Measurements from ENCODE around the gene C19orf67. TPM values are rescaled to one million over a fixed set of nuclear protein-coding genes. Genes with fewer than 3 reads are reported as not detected.

Gene C19orf67
- not detected in 5 replicates for total RNA-seq (2022; extraction: Qiagen RNA extraction; ENCODE audit: low read depth)

DNA sequence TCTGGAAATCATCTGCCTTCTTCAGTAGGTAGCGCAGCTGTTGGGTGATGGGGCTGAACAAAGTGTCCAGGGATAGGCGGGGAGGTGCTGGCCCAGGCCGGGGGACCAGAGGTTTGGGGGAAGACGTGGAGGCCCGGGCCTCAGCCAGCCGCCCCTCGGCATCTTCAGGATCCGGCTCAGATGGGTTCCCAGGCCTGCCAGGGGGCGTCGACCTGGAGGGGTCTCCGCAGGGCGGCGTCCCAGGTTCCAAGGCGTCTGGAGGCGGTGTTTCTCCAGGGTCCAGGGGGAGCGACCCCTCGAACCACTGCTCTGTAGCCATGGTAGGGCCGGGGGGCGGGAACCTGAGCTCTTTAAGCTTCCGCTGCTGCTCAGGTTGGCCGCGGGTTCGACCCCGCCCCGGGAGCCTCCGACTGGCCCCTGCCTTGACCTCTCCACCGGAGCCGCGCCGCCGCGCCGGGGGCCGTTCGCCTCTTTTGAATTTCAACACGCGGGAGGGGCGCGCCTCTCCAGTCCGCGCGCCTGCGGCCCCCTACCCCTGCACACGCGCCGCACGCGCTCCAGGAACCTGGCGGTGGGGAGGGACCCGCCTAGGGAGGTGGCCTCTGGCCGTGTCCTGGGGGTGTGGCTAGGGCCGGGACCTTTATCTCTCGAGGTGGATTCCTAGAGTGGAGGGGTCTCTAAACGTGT lies at the start of gene C19orf67:
C19orf67 (minus strand) TSS at position 475 of the 687 bp plus-strand sequence; CDS start at position 319, 156 bp downstream.

GRCh38 chr19:14117668-14118164 lies 32.1 kb upstream of the C19orf67 start, which contains the start of gene PRKACA:
PRKACA (minus strand) TSS chr19:14117762; CDS start chr19:14117547, 215 bp downstream.

DNA sequence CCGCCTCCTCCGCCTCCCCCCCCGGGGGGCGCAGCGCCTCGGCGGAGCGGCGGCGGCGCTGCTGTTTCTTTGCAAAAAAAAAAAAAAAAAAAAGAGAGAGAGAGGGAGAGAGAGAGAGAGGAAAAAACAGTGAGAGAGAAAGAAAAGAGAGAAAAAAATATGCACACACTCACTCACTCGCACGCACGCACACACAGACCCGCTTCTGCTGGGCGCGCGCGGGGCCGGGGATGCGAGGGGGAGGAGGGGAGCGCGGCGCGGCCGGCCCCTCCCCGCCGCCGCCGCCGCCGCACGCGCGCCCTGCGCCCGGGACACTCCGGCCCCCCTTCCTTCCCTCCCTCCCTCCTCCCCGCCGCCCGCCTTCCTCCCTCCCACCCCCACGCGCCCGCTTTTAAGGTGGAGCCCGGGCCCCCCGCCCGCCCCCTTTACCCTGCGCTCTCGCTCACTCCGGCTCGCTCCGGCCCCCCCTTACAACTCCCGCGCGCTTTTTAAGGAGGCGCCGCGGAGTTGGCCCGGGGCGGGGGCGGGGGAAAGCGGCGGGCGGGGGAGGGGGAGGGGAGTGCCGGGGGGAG lies 5.0 kb upstream of the C19orf67 start, which contains the start of gene SAMD1:
SAMD1 (minus strand) TSS at position 243 of the 572 bp plus-strand sequence.

DNA sequence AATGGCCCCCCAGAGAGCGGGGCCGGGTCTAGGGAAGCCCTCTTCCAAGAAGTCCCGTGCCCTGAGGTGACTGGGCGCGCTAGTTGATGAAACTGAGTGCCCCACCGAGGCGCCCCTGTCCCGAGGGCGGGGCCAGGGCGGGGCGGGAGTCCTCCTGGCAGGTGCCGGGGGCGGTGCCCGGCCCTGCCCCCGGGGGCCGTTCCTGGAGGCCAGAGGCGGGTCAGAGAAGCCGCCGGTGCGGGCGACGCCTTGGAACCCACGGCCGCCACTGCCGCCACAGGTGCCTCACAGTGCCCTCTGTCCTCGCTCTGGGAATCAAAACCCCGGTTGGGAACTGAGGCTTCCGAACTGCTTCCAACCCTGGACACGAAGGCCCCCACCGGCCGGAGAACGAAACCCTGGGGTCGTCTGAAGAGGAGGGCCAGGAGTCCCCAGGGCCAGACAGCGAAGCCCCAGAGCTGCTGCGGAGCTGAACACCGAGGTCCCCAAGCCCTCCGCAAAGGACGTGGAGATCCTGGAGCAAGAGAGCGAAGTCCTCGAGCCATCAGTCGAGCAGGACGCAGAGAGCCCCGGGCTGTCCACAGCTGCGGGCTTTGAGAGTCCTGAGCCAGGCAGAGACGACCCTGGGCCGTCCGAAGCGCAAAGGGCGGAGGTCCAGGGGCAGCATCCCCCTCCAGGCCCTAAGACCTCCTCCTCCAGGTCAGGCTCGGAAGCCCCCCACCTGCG lies 12.9 kb downstream of the C19orf67 start, which contains the start of gene MISP3:
MISP3 (plus strand) TSS at position 252 of the 726 bp plus-strand sequence. CDS start 524 bp downstream, outside the sequence.

DNA sequence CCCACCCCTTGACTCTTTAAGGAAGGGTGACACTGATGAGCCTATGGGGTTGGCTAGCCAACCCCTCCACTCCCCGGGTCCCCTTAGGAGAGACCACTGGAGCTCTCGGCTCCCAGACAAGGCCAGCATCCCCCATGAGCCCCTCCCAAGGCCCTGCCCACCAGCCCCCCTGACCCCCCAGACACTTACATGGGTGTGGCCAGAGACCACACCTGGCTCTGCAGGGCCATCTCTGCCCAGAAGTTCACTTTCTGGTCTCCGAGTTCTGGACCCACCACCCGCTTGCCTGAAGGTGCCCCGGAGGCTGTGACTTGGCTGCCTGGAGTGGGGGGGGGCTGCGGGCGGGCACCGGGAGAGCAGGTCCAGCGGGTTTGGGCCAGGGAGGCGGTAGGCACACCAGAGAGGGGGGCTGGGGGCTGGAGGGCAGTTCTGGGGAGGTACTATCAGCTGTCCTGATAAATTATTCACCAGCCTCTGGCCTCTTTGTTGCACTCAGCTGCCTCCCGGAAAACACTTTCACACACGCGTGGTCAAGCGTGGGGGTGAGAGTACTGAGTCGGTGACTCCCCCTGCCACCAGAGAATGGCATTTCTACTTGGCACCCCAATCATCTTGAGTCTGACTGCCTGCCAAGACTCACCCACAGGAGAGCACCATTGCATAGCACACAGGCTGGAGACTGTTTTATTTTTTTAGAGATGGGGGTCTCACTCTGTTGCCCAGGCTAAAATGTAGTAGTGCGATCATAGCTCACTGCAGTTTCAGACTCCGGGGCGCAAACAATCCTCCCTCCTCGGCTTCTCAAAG lies 23.6 kb downstream of the C19orf67 start, which contains the start of gene PALM3:
PALM3 (minus strand) TSS at position 326 of the 807 bp plus-strand sequence; CDS start at position 230, 96 bp downstream.

GRCh38 chr19:14031719-14032480 lies 53.7 kb downstream of the C19orf67 start, which contains the start of gene IL27RA:
IL27RA (plus strand) TSS chr19:14031762; CDS start chr19:14031873, 111 bp downstream.

Other genes with a start within 250 kb of the C19orf67 start
- gene NANOS3, start 208.6 kb downstream of the C19orf67 start, total RNA-seq (2022; extraction: Qiagen RNA extraction; ENCODE audit: low read depth), result 1.3 to 4.2 TPM (median 2.6 TPM) in 5 replicates
- 0.16 to 0.62 TPM (median 0.39 TPM) in 5 replicates for gene BRME1, start 179.7 kb downstream of the C19orf67 start, total RNA-seq (2022; extraction: Qiagen RNA extraction; ENCODE audit: low read depth)
- gene CC2D1A, start 179.6 kb downstream of the C19orf67 start, total RNA-seq (2022; extraction: Qiagen RNA extraction; ENCODE audit: low read depth), result 7.6 to 10.6 TPM (median 9.4 TPM) in 5 replicates
- gene PODNL1, start 147.4 kb downstream of the C19orf67 start, total RNA-seq (2022; extraction: Qiagen RNA extraction; ENCODE audit: low read depth), result 0.49 to 1.2 TPM (median 0.80 TPM) in 5 replicates
- gene DCAF15, start 133.3 kb downstream of the C19orf67 start, total RNA-seq (2022; extraction: Qiagen RNA extraction; ENCODE audit: low read depth), result 13.5 to 21.8 TPM (median 19.8 TPM) in 5 replicates
- gene RFX1, start 79.5 kb downstream of the C19orf67 start, total RNA-seq (2022; extraction: Qiagen RNA extraction; ENCODE audit: low read depth), result 3.1 to 6.5 TPM (median 5.4 TPM) in 5 replicates
- gene RLN3, start 57.6 kb downstream of the C19orf67 start, total RNA-seq (2022; extraction: Qiagen RNA extraction; ENCODE audit: low read depth), result not detected in 5 replicates
- gene IL27RA, start 54.0 kb downstream of the C19orf67 start, total RNA-seq (2022; extraction: Qiagen RNA extraction; ENCODE audit: low read depth), result 9.2 to 10.6 TPM (median 9.8 TPM) in 5 replicates
- gene PALM3, start 23.7 kb downstream of the C19orf67 start, total RNA-seq (2022; extraction: Qiagen RNA extraction; ENCODE audit: low read depth), result 1.3 to 2.6 TPM (median 1.9 TPM) in 5 replicates
- 2.2 to 4.8 TPM (median 4.3 TPM) in 5 replicates for gene MISP3, start 13.0 kb downstream of the C19orf67 start, total RNA-seq (2022; extraction: Qiagen RNA extraction; ENCODE audit: low read depth)
- 30.5 to 45.6 TPM (median 39.2 TPM) in 5 replicates for gene SAMD1, start 5.0 kb upstream of the C19orf67 start, total RNA-seq (2022; extraction: Qiagen RNA extraction; ENCODE audit: low read depth)
- 31.1 to 34.9 TPM (median 33.2 TPM) in 5 replicates for gene PRKACA, start 32.0 kb upstream of the C19orf67 start, total RNA-seq (2022; extraction: Qiagen RNA extraction; ENCODE audit: low read depth)
- gene ASF1B, start 50.8 kb upstream of the C19orf67 start, total RNA-seq (2022; extraction: Qiagen RNA extraction; ENCODE audit: low read depth), result 29.7 to 37.1 TPM (median 33.0 TPM) in 5 replicates
- gene ADGRL1, start 120.4 kb upstream of the C19orf67 start, total RNA-seq (2022; extraction: Qiagen RNA extraction; ENCODE audit: low read depth), result 2.2 to 2.9 TPM (median 2.8 TPM) in 5 replicates